NCI-H2196 (cell line): ENCODE data around the gene SRGAP2C.
"Not testable (repeated sequence)": the region's sequence is repeated elsewhere in the genome, so short reads cannot be mapped to it uniquely, and the experiment has no call there.

Source experiments
- DNase-seq: peaks from one replicate; lab custom pipeline; 2025; ENCODE audit not compliant: unreplicated experiment; lab: John Stamatoyannopoulos, UW

The SRGAP2C gene

DNA sequence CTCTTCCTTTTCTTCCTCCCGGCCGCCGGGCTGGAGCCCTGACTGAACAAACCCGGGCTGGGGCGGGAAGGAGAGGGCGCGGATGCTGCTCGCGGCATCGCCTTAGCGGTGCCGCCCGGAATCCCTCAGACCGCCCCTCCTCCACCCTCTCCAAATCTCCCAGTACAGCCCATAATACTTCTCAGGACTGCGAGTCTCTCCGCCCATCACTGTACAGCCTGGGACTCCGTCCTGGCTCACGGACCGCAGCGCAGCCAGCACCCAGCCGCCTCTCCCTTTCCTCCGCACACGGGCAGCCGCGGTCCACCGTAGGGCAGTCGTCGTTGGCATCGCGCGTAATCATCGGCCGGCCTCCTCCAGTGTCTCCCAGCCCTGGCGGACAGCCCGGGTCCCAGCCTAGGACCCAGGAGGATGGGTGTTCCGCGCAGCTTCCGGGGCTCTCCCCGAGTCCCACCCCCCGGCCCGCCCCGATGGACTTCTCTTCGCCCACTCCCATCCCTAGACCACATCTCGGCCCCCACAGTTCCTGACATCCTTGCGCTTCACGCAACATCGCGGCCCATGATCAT, 449 bp downstream of the SRGAP2C start:
- not testable (repeated sequence) for DNase-seq

GRCh38 chr1:121186191-121186590, 1.4 kb downstream of the SRGAP2C start:
- DNase-seq: not testable (repeated sequence)

GRCh38 chr1:121187914-121188313, 3.1 kb downstream of the SRGAP2C start:
- DNase-seq: not testable (repeated sequence)

GRCh38 chr1:121192512-121192911, 7.7 kb downstream of the SRGAP2C start:
- DNase-seq: not testable (repeated sequence)

- not testable (repeated sequence) for DNase-seq
Observed at GRCh38 chr1:121197095-121197882, 12.5 kb downstream of the SRGAP2C start.

DNA sequence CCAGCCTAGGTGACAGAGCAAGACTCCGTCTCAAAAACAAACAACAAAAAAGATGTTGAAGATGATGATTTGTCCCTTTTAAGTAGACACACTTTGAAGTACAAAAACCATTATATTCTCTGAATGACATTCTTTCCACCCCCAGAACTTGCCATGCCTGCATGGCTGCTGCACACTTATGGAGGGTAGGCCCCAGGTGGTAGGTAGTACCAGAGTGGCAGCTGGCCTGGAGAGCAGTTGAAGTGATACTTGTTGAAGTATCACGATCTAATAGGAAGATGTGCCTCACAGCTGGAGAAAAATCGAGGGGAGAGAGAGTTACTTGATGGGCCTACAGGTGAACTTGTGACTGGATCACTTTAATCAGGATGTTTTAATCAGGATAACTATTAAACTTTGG, 15.0 kb downstream of the SRGAP2C start:
- DNase-seq: not testable (repeated sequence)

DNA sequence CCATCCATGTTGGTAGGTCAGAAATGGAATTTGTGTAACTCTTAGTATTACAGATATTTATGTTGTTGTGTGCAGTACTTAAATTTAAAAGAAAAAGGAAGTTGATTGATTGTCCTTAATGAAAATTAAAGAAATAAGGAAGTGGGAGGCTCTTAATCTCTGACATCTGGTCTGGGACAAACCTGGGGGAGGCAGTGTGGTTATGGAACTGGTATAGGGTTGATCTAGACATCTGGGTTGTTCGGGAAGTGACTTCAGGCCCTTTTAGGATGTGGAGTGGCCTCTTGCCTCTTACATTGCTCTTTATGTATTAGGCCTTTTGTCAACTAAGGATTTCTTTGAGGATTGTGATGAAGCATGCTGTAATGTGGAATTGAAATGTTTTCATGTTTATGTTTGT, 15.5 kb downstream of the SRGAP2C start:
- DNase-seq: not testable (repeated sequence)

DNA sequence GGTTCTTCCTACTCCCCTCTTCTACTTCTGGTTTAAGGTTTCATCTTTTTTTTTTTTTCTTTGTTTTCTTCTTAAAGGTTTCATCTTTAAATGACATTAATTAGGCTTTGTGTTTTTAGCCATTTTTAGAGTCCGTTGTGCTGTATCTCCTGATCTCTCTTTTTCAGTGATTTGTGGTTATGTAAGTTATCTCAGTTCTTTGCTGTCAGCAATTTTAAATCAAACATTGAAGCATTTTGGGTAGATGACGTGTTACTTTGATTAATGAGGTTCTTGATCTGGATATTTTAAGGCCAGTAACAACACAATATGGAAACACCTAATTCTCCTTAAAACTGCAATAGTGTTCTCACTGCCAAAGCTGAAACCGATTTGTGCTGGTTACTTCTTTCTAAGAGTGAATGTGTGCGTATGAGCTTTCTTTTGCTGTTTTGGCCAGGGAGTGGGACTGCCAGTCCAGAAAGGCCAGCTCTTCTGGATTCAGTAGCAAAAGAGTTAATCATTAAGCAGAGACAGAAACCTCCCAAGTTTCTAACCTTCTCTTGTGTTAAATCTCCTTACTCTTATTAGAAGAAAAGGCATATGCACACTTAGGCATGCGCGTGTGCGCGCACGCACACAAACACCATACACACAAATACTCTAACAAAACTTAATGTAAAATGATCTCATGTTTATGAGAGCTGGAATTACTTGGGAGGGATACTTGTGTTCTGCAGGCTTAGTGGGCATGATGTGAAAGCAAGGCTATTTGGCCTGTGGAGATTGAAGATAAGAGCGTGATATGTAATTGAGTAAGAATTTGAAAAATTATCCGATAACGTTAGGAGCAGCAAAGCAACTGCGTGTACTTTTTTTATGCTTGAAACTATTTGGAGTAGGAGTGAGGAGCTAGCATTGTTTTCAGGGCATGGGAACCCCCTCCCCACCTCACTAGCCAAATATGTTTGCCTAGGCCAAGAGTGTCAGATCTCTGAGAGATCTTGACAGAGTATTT, 16.5 kb downstream of the SRGAP2C start:
- DNase-seq: not testable (repeated sequence)

DNA sequence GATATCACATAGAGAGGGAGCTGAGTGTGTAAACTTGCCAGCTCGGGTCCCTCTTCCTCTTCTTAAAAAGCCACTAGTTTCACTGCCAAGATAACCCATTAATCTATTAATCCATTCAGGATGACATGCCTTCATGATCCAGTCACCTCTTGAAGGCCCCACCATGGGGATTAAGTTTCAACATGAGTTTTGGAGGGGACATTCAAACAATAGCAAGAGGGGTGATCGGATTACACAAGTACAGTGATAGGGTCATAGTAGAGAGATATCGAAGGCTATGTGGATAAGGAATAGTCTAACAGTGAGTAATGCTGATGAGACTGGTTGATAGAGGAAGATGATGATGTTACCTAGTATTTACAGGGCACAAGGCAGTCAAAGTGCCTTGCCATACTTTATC, 18.2 kb downstream of the SRGAP2C start:
- not testable (repeated sequence) for DNase-seq

- not testable (repeated sequence) for DNase-seq
Observed at GRCh38 chr1:121205786-121206711, 21.3 kb downstream of the SRGAP2C start.

- DNase-seq: not testable (repeated sequence)
Observed at GRCh38 chr1:121207328-121207727, 22.6 kb downstream of the SRGAP2C start.

GRCh38 chr1:121208375-121208774, 23.6 kb downstream of the SRGAP2C start:
- DNase-seq: not testable (repeated sequence)

- not testable (repeated sequence) for DNase-seq
Observed at GRCh38 chr1:121210778-121211177, 26.0 kb downstream of the SRGAP2C start.

GRCh38 chr1:121213491-121213890, 28.7 kb downstream of the SRGAP2C start:
- not testable (repeated sequence) for DNase-seq

GRCh38 chr1:121214544-121215156, 29.9 kb downstream of the SRGAP2C start:
- not testable (repeated sequence) for DNase-seq

GRCh38 chr1:121215699-121216417, 31.1 kb downstream of the SRGAP2C start:
- not testable (repeated sequence) for DNase-seq

GRCh38 chr1:121216676-121217075, 31.9 kb downstream of the SRGAP2C start:
- DNase-seq: not testable (repeated sequence)

- DNase-seq: not testable (repeated sequence)
Observed at GRCh38 chr1:121221770-121222169, 37.0 kb downstream of the SRGAP2C start.

DNA sequence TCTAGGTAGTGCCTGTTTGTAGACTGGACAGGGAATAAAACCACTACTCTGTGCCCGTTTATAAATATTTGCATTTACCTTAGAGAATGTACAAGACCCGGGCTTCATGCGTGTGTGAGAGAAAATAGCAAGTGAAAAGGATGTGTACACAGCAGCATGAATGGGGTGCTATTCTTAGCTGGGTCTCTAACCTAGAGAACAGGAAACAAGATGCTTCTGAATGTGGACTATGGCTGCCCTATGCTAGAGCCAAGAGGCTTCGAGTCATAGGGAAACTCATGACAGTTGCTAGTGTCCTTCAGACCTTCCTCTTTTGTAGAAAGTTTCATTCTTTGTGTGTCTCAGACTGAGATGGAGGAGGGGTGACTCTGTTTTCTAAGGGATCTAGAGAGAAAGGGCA, 39.9 kb downstream of the SRGAP2C start:
- not testable (repeated sequence) for DNase-seq
